HG02759 (cell line): ENCODE results near the gene MIPEP.
"Not testable (repeated sequence)": the region's sequence is repeated elsewhere in the genome, so short reads cannot be mapped to it uniquely, and the experiment has no call there.

ENCODE experiments used
- ATAC-seq: cut with Tn5 transposase; IDR thresholded peaks from one replicate; pipeline ENCODE4 v1.9.1; 2021; ENCODE audit warnings: mild to moderate bottlenecking, moderate library complexity; ENCODE audit not compliant: unreplicated experiment

The MIPEP gene

DNA sequence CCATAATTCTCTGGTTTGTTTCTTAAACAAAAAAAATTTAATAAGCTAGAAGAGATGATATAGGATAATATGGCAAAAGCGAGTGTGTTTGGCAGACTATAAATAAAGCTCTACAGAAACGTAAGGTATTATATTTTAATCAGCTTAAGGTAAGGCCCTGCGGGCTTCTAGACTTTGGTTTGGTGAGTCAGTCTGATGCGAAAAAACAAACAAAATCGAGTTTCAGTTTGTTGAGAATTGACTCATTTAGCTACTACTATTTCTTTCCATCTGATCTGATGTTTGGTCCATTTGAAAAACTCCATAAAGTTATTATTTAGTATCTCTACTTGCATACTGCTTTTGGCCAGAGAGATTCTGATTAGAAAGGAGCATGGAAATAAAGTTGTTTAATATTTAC lies 138.0 kb downstream of the MIPEP start:
- peak; percentile 57 for ATAC-seq

DNA sequence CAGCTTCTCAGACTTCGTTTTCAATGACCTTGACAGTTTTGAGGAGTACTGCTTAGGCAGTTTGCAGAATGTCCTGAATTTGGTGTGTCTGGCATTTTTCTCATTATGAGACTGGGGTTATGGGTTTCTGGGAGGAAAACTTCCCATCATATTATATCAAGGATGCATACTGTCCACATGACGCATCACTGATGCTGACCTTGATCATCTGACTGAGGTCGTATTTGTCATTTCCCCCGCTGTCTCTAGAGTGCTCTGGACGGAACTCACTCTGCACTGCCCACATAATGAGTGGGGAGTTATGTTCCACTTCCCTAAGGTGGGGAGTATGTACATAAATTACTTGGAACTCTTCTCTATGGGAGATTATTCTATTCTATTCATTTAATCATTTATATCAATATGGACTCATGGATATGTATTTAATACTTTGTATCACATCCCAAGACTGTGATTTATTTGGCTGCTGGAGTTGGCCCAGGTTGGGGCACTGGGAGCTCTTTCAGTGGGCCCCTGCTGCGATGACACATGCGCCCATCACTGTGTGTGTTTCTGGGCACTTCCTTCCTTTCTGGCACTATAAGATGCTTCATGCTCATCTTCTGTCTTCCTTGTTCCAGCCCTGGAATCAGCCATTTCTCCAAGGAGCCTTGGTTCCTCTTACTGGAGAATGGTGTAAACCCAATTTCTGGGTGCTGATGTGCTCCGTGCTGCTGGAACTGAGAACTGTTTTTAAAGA lies 138.6 kb downstream of the MIPEP start:
- ATAC-seq, result no peak

DNA sequence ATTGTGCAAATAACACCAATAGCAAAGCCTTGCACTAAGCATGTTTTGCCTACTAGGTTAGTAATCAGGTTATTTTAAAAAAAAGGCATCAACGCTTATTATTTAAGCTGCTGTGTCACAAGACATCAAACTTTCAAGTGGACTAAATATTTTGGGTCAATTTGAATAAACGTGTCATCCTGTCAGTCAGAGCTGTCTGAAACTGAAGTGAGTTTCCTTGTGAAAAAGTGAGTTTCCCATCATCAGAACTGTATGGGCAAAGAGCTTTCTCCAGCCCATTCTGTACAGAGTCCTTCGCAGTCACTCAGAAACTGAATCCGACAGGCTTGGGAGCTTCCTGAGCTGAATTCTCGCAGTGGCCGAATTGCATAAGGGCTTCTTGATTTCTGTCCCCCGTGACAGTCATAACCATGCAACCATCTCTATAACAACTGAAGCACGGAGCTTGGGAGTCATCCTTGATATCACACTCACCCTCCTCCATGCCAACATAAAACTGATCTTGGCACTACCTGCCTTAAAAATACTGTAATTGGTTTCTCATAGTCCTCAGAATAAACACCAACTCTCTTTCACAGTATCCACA lies 139.8 kb downstream of the MIPEP start:
- no peak for ATAC-seq

GRCh38 chr13:23748109-23748990 lies 140.8 kb downstream of the MIPEP start:
- no peak for ATAC-seq

- ATAC-seq, result not testable (repeated sequence)
Observed at GRCh38 chr13:23746141-23746540, 143.1 kb downstream of the MIPEP start.

DNA sequence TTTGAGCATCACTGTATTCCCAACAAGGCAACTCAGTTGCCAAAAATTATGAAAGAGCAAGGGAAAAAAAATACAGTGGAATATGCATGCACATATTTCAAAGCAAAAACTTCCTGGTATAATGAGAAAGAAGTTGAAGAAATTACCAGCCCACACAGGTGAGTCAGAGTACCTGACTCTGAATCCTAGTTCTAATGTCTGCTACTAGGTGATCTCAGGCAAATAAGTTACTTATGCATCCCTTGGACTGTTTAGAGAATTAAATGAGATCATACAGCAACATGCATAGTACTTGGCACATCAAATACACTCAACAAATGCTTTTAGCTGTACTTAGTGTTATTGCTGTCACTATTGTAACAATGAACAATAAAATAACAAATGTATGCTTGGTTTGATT lies 144.9 kb downstream of the MIPEP start:
- no peak for ATAC-seq

DNA sequence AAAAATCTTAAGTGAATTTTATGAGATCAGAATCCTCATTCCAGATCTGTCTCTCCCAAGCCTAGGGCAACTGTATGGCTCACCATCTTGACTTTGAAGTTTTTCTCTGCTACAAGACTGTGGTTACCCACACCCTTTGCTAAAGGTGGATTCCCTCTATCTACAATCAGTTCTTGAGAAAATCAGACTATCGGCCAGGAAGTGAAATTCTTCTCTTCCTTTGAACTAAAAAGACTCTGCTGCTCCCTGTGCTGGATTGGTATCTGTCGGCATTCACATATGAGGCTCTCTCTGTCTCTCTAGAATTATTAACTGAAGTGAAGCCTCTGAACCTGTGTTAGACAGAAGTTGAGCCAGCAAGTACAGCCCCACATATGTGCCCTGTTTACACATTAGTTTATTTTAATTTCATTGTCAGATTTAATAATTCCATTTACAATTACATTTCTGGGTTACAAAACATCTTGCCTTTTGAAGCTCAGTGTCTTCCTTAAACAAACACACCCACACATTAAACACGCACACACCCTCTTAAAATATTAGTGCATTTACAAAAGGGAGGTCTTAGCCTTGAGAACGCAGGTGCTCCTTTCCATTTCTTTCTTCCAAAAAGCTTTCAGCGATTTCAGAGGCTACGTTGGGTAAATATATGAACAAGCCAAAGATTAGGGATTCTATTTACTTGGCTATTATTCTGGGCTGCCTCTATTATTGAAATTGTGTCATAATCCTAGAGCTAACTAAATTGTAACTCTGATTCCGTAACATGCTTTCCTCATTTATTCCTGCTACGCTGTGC lies 145.7 kb downstream of the MIPEP start:
- no peak for ATAC-seq

DNA sequence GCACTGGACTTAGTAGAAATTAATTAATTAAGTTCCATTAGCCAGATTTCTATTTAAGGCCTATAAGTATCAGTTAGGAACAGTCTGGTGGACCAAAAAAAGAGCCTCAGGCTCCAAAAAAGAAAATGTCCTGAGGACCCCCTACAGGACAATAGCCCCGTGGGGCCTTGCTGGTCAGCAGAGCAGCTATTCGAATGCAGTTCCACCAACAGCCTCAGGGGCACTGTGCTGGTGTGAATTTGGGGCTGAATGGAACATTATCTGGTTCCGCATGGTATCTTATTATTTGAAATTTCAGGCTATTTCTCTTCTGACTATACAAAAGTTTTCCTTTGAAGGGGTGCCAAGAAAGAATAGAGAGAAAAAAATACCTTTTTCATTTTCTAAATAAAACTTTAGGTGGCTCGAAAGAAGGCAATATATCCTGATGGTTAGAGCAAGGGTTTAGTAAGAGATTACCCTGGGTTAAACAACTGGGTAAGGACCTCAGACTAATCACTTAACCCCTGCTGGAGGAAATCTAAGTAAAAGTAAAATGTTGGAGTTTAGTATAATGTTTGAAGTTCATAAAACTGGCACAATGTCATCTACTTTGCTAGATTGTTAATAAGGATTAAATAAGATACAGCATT lies 147.2 kb downstream of the MIPEP start:
- no peak for ATAC-seq

GRCh38 chr13:23740002-23740401 lies 149.2 kb downstream of the MIPEP start:
- ATAC-seq, result no peak

- no peak for ATAC-seq
Observed at GRCh38 chr13:23739596-23739995, 149.6 kb downstream of the MIPEP start.

- ATAC-seq, result no peak
Observed at GRCh38 chr13:23736541-23736940, 152.7 kb downstream of the MIPEP start.

DNA sequence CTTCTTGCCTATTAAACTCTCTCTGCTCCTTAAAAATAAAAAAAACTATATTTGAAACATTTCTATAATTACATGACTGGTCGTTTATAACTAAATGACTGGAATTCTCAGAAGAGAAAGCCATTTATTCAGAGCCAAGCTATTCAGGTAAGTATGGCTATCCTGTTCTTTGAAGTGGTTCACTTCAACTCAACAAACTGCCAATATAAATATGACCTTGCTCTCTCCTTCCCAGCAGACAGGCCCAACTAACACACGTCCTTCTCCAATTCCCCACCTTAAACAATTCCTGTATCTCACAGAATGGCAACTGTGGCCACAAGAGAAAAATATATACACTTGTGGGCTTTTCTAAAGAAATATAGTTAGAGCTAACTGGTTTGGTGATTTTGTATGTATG lies 153.9 kb downstream of the MIPEP start:
- no peak for ATAC-seq

DNA sequence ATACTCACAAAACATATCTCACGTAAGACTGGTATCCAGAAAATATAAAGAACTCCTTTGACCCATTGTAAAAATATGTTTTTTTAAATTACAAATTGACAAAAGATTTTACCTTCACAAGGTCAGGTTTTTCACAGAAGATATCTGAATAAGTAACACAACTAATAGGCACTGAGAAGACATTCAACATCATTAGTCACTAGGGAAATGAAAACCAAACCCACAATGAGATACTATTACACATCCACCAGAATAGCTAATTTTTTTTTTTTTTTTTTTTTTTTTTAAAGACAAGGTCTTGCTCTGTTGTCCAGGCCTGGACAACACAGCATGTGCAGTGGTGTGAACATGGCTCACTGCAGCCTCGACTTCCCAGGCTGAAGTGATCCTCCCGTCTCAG lies 157.5 kb downstream of the MIPEP start:
- ATAC-seq, result no peak

- no peak for ATAC-seq
Observed at GRCh38 chr13:23730251-23730650, 158.9 kb downstream of the MIPEP start.

GRCh38 chr13:23729531-23729930 lies 159.7 kb downstream of the MIPEP start:
- no peak for ATAC-seq

DNA sequence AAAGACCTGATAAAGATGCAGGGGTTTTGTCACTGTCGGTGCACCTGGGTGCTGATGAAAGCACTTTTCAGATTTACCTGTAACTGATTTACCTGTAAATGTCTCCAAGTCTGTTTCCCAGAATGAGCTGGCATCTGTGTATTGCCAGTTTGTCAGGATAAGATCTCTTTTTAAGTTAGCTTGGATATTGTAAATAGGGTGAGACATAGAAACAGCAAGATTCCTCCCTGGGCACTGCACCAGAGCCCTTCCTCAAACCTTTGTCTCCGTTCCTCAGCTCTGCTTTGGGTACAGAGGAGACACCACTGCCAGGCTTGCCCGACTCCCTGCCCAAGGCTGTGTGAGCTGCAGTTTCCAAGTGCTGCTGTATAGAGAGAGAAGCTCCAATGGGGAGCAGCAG lies 160.4 kb downstream of the MIPEP start:
- ATAC-seq, result no peak

- ATAC-seq, result no peak
Observed at GRCh38 chr13:23725922-23726321, 163.3 kb downstream of the MIPEP start.

DNA sequence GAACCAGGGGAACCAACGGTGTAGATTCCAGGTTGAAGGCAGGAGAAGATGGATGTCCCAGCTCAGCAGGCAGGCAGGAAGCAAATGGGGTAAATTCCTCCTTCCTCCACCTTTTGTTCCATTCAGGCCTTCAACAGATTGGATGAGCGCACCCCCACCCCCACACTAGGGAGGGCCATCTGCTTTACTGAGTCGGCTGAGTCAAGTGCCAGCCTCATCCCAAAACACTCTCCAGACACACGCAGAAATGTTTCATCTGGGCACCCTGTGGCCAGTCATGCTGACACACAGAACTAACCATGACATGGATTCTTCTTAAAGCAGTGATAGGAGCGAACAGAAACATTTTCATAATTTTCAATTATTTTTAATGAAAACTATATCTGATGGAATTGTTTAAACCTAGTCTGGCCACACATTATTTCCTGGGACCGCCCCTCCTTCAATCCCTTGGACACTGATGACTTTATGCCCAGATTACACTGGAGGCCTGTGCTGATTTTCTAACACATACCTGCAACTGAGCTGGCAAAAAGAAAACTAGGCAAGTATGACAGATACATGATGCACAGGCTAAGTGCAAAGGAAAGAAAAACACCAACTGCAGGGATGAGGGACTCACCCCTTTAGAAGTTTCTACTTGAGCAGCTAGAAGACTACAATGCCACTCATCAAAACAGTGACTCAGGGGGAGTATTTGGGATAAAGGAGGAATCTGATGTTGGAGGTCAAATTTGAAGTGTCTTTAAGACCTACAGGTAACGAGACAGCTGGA lies 164.8 kb downstream of the MIPEP start:
- no peak for ATAC-seq

DNA sequence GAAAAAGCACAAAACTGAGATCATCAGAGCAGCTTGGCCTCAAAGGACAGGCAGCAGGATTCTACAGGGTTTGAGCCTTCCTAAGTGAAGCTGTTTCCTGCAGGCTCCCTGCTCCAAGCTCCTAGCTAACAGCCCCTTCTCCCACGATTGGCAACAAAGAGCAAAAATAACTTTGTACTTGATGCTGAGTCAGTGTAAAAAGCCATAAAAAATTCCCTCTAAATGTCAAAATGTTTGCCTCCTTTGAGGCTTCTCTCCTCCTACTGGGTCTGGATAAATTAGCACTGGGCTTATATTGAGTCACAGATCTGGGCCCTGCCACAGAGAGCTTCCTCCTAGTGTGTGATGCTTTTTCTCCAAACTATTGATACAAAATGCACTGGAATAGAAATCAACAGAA lies 165.7 kb downstream of the MIPEP start:
- no peak for ATAC-seq
